Activated CD8-positive, alpha-beta memory T cell treated with anti-CD3 and anti-CD28 coated beads, Interleukin-2, amount 10 ng/mL, durations not matched to agents 7 days and 5 days (primary cell): Measurements from ENCODE around the gene ESF1. TPM values are rescaled to one million over a fixed set of nuclear protein-coding genes. Genes with fewer than 3 reads are reported as not detected.

Experiments
- ATAC-seq: fragments of 150-1000 bp; cut with Tn5 transposase; one replicate; pipeline ENCODE4 v1.10.0; 2021; ENCODE audit warnings: moderate library complexity
- CTCF ChIA-PET: fragments of 350-600 bp; sonication (Branson Sonifier 250); formaldehyde crosslinking; loops from one replicate; lab custom pipeline; 2021; ENCODE audit warnings: antibody characterized with exemption; lab: Charles Lee
- DNase-seq: peaks from one replicate; pipeline ENCODE4 v3.0.0-alpha.2; 2020
- H3K27ac Mint-ChIP-seq: one replicate; pipeline ENCODE4 v1.8.0; 2021; ENCODE audit warnings: mild to moderate bottlenecking, mixed read lengths
- H3K27me3 Mint-ChIP-seq: one replicate; pipeline ENCODE4 v1.8.0; 2021; ENCODE audit warnings: mixed read lengths
- H3K36me3 Mint-ChIP-seq: one replicate; pipeline ENCODE4 v1.8.0; 2021; ENCODE audit warnings: mild to moderate bottlenecking, mixed read lengths
- H3K4me1 Mint-ChIP-seq: one replicate; pipeline ENCODE4 v1.8.0; 2021; ENCODE audit warnings: mixed read lengths
- H3K4me3 Mint-ChIP-seq: one replicate; pipeline ENCODE4 v1.8.0; 2021; ENCODE audit warnings: mild to moderate bottlenecking, moderate library complexity, mixed read lengths
- H3K9me3 Mint-ChIP-seq: one replicate; pipeline ENCODE4 v1.8.0; 2022; ENCODE audit warnings: low read depth, mixed read lengths
- total RNA-seq, 2 experiments: library from RNA; stranded (reverse); gene quantifications; one replicate each; pipeline ENCODE4 v1.2.3, GENCODE V29; 2021

The ESF1 gene
- total RNA-seq, 2 experiments from 2014 or later, result 11.8 to 17.3 TPM

GRCh38 chr20:13708234-13708633 is 76.5 kb downstream of the ESF1 start:
- H3K4me1 Mint-ChIP-seq, result no peaks in the 10 kb centered on the region
- no peaks in the 10 kb centered on the region for H3K9me3 Mint-ChIP-seq
- CTCF ChIA-PET, result no interaction called here
- no peak overlapping the region for H3K27ac Mint-ChIP-seq
- ATAC-seq (no peak), DNase-seq (no peak)
- peaks cover 4% of the 10 kb centered on the region for H3K27me3 Mint-ChIP-seq
- no peak overlapping the region for H3K4me3 Mint-ChIP-seq
- peaks cover 17% of the 10 kb centered on the region for H3K36me3 Mint-ChIP-seq

- ATAC-seq (no peak), DNase-seq (no peak)
- Mint-ChIP-seq H3K4me3 (no peak overlapping the region), H3K9me3 (no peaks in the 10 kb centered on the region), H3K4me1 (no peaks in the 10 kb centered on the region), H3K36me3 (no peaks in the 10 kb centered on the region), H3K27me3 (peaks cover 15% of the 10 kb centered on the region), H3K27ac (no peak overlapping the region)
- CTCF ChIA-PET, result no interaction called here
Observed at GRCh38 chr20:13703265-13703664, 81.5 kb downstream of the ESF1 start.

- Mint-ChIP-seq H3K36me3 (no peaks in the 10 kb centered on the region), H3K27ac (no peak overlapping the region), H3K4me3 (no peak overlapping the region), H3K4me1 (no peaks in the 10 kb centered on the region), H3K27me3 (peaks cover 15% of the 10 kb centered on the region), H3K9me3 (no peaks in the 10 kb centered on the region)
- CTCF ChIA-PET, result no interaction called here
- DNase-seq (no peak), ATAC-seq (no peak)
Observed at GRCh38 chr20:13701486-13701885, 83.2 kb downstream of the ESF1 start.

GRCh38 chr20:13700761-13701160 is 84.0 kb downstream of the ESF1 start:
- Mint-ChIP-seq H3K9me3 (no peaks in the 10 kb centered on the region), H3K27ac (no peak overlapping the region), H3K4me1 (no peaks in the 10 kb centered on the region), H3K36me3 (no peaks in the 10 kb centered on the region), H3K4me3 (no peak overlapping the region), H3K27me3 (peaks cover 15% of the 10 kb centered on the region)
- no peak for ATAC-seq
- no peak for DNase-seq
- CTCF ChIA-PET, result no interaction called here

- Mint-ChIP-seq H3K36me3 (no peaks in the 10 kb centered on the region), H3K4me3 (no peak overlapping the region), H3K27me3 (no peaks in the 10 kb centered on the region), H3K27ac (no peak overlapping the region), H3K4me1 (no peaks in the 10 kb centered on the region), H3K9me3 (no peaks in the 10 kb centered on the region)
- ATAC-seq (no peak), DNase-seq (no peak)
- CTCF ChIA-PET, result no interaction called here
Observed at GRCh38 chr20:13694420-13695150, 90.1 kb downstream of the ESF1 start.

GRCh38 chr20:13692802-13693736 is 91.7 kb downstream of the ESF1 start:
- DNase-seq (no peak), ATAC-seq (no peak)
- CTCF ChIA-PET, result no interaction called here
- H3K9me3 Mint-ChIP-seq, result no peaks in the 10 kb centered on the region
- H3K36me3 Mint-ChIP-seq, result no peaks in the 10 kb centered on the region
- H3K27ac Mint-ChIP-seq, result no peak overlapping the region
- no peaks in the 10 kb centered on the region for H3K27me3 Mint-ChIP-seq
- H3K4me3 Mint-ChIP-seq, result no peak overlapping the region
- no peaks in the 10 kb centered on the region for H3K4me1 Mint-ChIP-seq

DNA sequence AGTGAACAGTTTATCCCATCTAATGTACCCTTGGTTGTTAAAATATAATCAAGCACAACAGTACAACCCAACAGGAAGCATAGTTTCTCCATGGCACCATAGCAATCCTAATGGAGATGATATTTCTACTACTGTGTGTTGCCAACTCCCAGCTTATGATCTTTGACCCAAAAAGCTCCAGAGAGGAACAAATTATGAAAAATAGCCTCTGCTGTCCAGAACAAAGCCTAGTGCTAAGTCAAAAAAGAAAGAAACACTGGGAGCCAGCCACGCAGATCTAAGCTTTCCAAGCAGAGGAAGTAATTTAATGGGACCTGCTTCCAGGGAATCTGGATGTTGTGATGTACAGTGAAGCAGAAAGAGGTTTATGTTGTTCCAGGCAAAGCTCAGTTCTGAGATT is 93.8 kb downstream of the ESF1 start:
- DNase-seq (no peak), ATAC-seq (no peak)
- H3K27me3 Mint-ChIP-seq, result no peaks in the 10 kb centered on the region
- no peaks in the 10 kb centered on the region for H3K9me3 Mint-ChIP-seq
- H3K27ac Mint-ChIP-seq, result no peak overlapping the region
- CTCF ChIA-PET, result no interaction called here
- H3K36me3 Mint-ChIP-seq, result no peaks in the 10 kb centered on the region
- no peaks in the 10 kb centered on the region for H3K4me1 Mint-ChIP-seq
- H3K4me3 Mint-ChIP-seq, result no peak overlapping the region

DNA sequence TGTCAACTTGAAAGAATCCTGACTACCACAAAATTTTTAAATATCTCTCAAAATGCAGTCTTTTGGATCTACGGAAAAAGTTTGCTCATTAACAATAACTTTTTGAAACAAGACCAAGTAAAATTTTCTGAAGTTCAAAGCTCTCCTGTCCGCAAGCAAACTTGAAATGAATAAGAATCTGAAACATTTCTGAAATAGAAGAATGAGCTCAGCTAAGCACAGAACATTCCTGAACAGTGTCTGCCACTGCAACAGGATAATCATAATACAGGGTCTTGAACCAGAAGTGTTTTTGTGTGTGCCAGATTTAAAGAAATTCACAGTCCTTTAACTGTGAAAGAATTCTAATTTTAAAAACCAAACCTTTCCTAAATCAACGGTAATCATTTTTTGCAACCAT is 96.9 kb downstream of the ESF1 start:
- Mint-ChIP-seq H3K36me3 (no peaks in the 10 kb centered on the region), H3K4me3 (no peak overlapping the region), H3K4me1 (peaks cover 8% of the 10 kb centered on the region), H3K27ac (no peak overlapping the region), H3K9me3 (no peaks in the 10 kb centered on the region), H3K27me3 (peaks cover 20% of the 10 kb centered on the region)
- CTCF ChIA-PET, result no interaction called here
- DNase-seq (no peak), ATAC-seq (no peak)

GRCh38 chr20:13685623-13686022 is 99.1 kb downstream of the ESF1 start:
- peaks cover 10% of the 10 kb centered on the region for H3K4me1 Mint-ChIP-seq
- H3K9me3 Mint-ChIP-seq, result no peaks in the 10 kb centered on the region
- CTCF ChIA-PET, result no interaction called here
- no peak overlapping the region for H3K4me3 Mint-ChIP-seq
- peaks cover 20% of the 10 kb centered on the region for H3K27me3 Mint-ChIP-seq
- no peak for ATAC-seq
- no peak for DNase-seq
- no peaks in the 10 kb centered on the region for H3K36me3 Mint-ChIP-seq
- no peak overlapping the region for H3K27ac Mint-ChIP-seq

- peaks cover 10% of the 10 kb centered on the region for H3K4me1 Mint-ChIP-seq
- no peak overlapping the region for H3K27ac Mint-ChIP-seq
- H3K4me3 Mint-ChIP-seq, result no peak overlapping the region
- H3K27me3 Mint-ChIP-seq, result peaks cover 20% of the 10 kb centered on the region
- no peak for DNase-seq
- H3K36me3 Mint-ChIP-seq, result no peaks in the 10 kb centered on the region
- CTCF ChIA-PET, result no interaction called here
- ATAC-seq, result no peak
- no peaks in the 10 kb centered on the region for H3K9me3 Mint-ChIP-seq
Observed at GRCh38 chr20:13684566-13685222, 100.0 kb downstream of the ESF1 start.

GRCh38 chr20:13683833-13684232 is 100.9 kb downstream of the ESF1 start:
- Mint-ChIP-seq H3K9me3 (no peaks in the 10 kb centered on the region), H3K27ac (no peak overlapping the region), H3K4me3 (no peak overlapping the region), H3K27me3 (peaks cover 20% of the 10 kb centered on the region), H3K4me1 (peaks cover 10% of the 10 kb centered on the region), H3K36me3 (no peaks in the 10 kb centered on the region)
- ATAC-seq (no peak), DNase-seq (no peak)
- CTCF ChIA-PET, result no interaction called here

- ATAC-seq (no peak), DNase-seq (no peak)
- CTCF ChIA-PET, result no interaction called here
- peaks cover 20% of the 10 kb centered on the region for H3K27me3 Mint-ChIP-seq
- H3K36me3 Mint-ChIP-seq, result no peaks in the 10 kb centered on the region
- H3K4me1 Mint-ChIP-seq, result peaks cover 10% of the 10 kb centered on the region
- H3K27ac Mint-ChIP-seq, result no peak overlapping the region
- no peaks in the 10 kb centered on the region for H3K9me3 Mint-ChIP-seq
- H3K4me3 Mint-ChIP-seq, result no peak overlapping the region
Observed at GRCh38 chr20:13681248-13682125, 103.2 kb downstream of the ESF1 start.

GRCh38 chr20:13678944-13679343 is 105.8 kb downstream of the ESF1 start:
- Mint-ChIP-seq H3K36me3 (no peaks in the 10 kb centered on the region), H3K9me3 (no peaks in the 10 kb centered on the region), H3K27ac (no peak overlapping the region), H3K4me3 (no peak overlapping the region), H3K27me3 (peaks cover 9% of the 10 kb centered on the region), H3K4me1 (peaks cover 2% of the 10 kb centered on the region)
- DNase-seq (no peak), ATAC-seq (no peak)
- CTCF ChIA-PET, result no interaction called here
